Measurements from ENCODE around the gene GPM6B.

Gene GPM6B

GRCh38 chrX:13768939-13769338 lies 48.0 kb downstream of the GPM6B start:
- no peaks in the 10 kb centered on the region for H3K9me3 ChIP-seq (ENCODE audit: control insufficient read depth, insufficient read depth, low read length)
- peaks cover 7% of the 10 kb centered on the region for H3K4me1 ChIP-seq (ENCODE audit: insufficient read depth, low read length)
- H3K9ac ChIP-seq (ENCODE audit: low read depth, low read length), result no peak overlapping the region
- H3K36me3 ChIP-seq (ENCODE audit: insufficient read depth, low read length), result peaks cover 8% of the 10 kb centered on the region

- H3K9me3 ChIP-seq (ENCODE audit: control insufficient read depth, insufficient read depth, low read length), result no peaks in the 10 kb centered on the region
- peaks cover 34% of the 10 kb centered on the region for H3K4me1 ChIP-seq (ENCODE audit: insufficient read depth, low read length)
- H3K9ac ChIP-seq (ENCODE audit: low read depth, low read length), result no peak overlapping the region
- peaks cover 7% of the 10 kb centered on the region for H3K36me3 ChIP-seq (ENCODE audit: insufficient read depth, low read length)
These were observed 52.1 kb downstream of the GPM6B start for GRCh38 chrX:13764765-13765164.

DNA sequence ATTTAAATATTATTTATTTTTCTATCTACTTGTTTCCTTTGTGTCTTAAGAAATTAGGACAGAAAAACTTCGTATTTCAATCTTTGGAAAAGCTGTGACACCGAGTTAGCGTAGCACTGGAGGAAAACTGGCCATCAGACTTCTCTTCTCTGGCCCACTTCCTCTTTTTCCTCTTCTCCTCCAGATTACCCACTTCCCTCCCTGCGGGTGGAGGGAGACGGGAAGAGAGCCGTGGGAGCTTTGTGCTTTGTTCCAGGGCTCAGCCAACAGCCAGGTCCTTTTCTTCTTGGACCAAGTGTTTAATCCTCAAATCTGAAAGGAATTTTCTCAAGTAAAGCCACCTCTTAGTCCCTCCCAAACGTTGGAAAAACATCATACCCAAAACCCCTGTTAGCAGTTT lies 52.6 kb downstream of the GPM6B start:
- peaks cover 4% of the 10 kb centered on the region for H3K36me3 ChIP-seq (ENCODE audit: insufficient read depth, low read length)
- no peak overlapping the region for H3K9ac ChIP-seq (ENCODE audit: low read depth, low read length)

DNA sequence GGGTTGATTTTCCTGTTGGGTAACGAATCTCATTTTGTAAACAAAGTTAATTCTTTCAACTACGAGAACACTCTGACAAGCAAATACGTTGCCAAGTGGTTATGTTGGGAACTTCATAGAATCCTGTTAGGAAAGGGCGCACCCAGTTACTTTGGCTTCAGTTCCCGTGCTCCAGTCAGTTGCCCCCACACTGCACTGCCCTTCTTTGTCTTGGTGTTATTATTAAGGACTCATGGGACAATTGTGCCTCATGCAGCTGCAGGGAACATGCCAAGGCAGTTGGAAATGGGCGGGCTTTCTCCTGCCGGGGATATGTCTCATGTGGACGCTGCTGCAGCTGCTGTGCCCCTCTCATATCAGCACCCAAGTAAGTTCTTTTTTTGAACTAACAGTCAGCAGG lies 53.4 kb downstream of the GPM6B start:
- Histone ChIP-seq H3K9ac (ENCODE audit: low read depth, low read length) (no peak overlapping the region), H3K36me3 (ENCODE audit: insufficient read depth, low read length) (peaks cover 9% of the 10 kb centered on the region), H3K4me1 (ENCODE audit: insufficient read depth, low read length) (peaks cover 34% of the 10 kb centered on the region), H3K9me3 (ENCODE audit: control insufficient read depth, insufficient read depth, low read length) (no peaks in the 10 kb centered on the region)

More for the DNA sequence above, 52.6 kb downstream of the GPM6B start:
- H3K4me1 ChIP-seq (ENCODE audit: insufficient read depth, low read length), result peaks cover 34% of the 10 kb centered on the region
- H3K9me3 ChIP-seq (ENCODE audit: control insufficient read depth, insufficient read depth, low read length), result no peaks in the 10 kb centered on the region

GRCh38 chrX:13761606-13762414 lies 55.1 kb downstream of the GPM6B start:
- H3K9ac ChIP-seq (ENCODE audit: low read depth, low read length), result no peak overlapping the region; the same call in 1 of the 2 replicates
- no peaks in the 10 kb centered on the region for H3K9me3 ChIP-seq (ENCODE audit: control insufficient read depth, insufficient read depth, low read length)
- H3K36me3 ChIP-seq (ENCODE audit: insufficient read depth, low read length), result peaks cover 12% of the 10 kb centered on the region
- peaks cover 38% of the 10 kb centered on the region for H3K4me1 ChIP-seq (ENCODE audit: insufficient read depth, low read length)

- H3K4me1 ChIP-seq (ENCODE audit: insufficient read depth, low read length), result peaks cover 40% of the 10 kb centered on the region
- H3K9me3 ChIP-seq (ENCODE audit: control insufficient read depth, insufficient read depth, low read length), result no peaks in the 10 kb centered on the region
- no peak overlapping the region for H3K9ac ChIP-seq (ENCODE audit: low read depth, low read length)
- H3K36me3 ChIP-seq (ENCODE audit: insufficient read depth, low read length), result peaks cover 10% of the 10 kb centered on the region
These were observed 56.5 kb downstream of the GPM6B start for GRCh38 chrX:13760426-13760825.

DNA sequence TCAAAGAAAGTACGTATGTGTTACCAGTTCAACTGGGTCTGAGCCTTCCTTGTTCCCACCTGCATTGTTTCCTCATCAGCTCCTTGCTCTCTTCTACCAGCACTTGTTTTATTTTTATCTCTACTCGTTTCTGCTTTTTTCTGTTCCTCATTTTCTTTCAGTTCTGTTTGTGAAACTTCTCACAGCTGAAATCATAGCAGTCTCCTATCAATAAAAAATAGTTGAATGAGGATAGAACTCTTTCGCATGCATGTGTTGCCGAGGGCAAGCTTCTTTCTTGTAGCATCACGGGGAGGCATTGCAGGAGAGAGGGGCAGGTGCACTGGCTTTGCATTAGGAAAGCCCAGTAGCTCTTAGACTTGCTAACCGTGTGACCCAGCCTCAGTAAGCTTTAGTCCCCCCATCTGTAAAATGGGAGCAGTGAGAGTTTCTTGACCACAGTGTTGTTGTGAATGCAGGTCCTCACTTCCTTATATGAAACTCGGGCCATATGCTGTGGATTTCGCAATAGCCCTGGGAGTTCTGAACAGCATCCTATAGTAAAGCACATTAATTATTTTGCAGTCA lies 57.7 kb downstream of the GPM6B start:
- Histone ChIP-seq H3K4me1 (ENCODE audit: insufficient read depth, low read length) (peaks cover 33% of the 10 kb centered on the region), H3K36me3 (ENCODE audit: insufficient read depth, low read length) (peaks cover 10% of the 10 kb centered on the region), H3K9me3 (ENCODE audit: control insufficient read depth, insufficient read depth, low read length) (no peaks in the 10 kb centered on the region), H3K9ac (ENCODE audit: low read depth, low read length) (no peak overlapping the region)

- Histone ChIP-seq H3K4me1 (ENCODE audit: insufficient read depth, low read length) (peaks cover 17% of the 10 kb centered on the region), H3K36me3 (ENCODE audit: insufficient read depth, low read length) (peaks cover 12% of the 10 kb centered on the region), H3K9me3 (ENCODE audit: control insufficient read depth, insufficient read depth, low read length) (no peaks in the 10 kb centered on the region), H3K9ac (ENCODE audit: low read depth, low read length) (no peak overlapping the region)
These were observed 60.5 kb downstream of the GPM6B start for GRCh38 chrX:13756381-13756780.

DNA sequence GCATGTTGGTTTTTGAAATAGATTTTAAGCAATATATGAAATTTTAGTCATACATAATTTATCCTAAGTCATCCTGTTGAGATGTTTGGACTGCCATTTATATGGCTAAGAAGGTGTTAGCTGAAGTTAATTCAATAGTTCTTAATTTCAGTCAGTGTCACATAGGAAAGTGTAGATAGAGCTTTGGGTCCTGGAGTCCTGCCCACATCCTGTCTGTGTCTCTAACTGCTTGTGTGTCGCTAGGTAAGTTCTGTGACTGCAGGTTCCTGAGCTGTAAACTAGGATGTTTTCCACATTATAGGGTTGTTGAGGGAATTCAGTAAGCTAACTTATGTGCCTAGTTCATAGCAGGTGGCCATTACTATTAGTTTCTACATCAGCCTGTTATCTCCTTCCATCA lies 61.6 kb downstream of the GPM6B start:
- H3K36me3 ChIP-seq (ENCODE audit: insufficient read depth, low read length), result peaks cover 12% of the 10 kb centered on the region
- H3K9me3 ChIP-seq (ENCODE audit: control insufficient read depth, insufficient read depth, low read length), result no peaks in the 10 kb centered on the region
- no peak overlapping the region for H3K9ac ChIP-seq (ENCODE audit: low read depth, low read length)
- 0 out of 2 replicates have a peak, but pooled peaks cover 7% of the 10 kb centered on the region for H3K4me1 ChIP-seq (ENCODE audit: insufficient read depth, low read length)

GRCh38 chrX:13754765-13755164 lies 62.1 kb downstream of the GPM6B start:
- Histone ChIP-seq H3K9me3 (ENCODE audit: control insufficient read depth, insufficient read depth, low read length) (no peaks in the 10 kb centered on the region), H3K36me3 (ENCODE audit: insufficient read depth, low read length) (peaks cover 12% of the 10 kb centered on the region), H3K4me1 (ENCODE audit: insufficient read depth, low read length) (0 out of 2 replicates have a peak, but pooled peaks cover 5% of the 10 kb centered on the region), H3K9ac (ENCODE audit: low read depth, low read length) (no peak overlapping the region)

- Histone ChIP-seq H3K9me3 (ENCODE audit: control insufficient read depth, insufficient read depth, low read length) (no peaks in the 10 kb centered on the region), H3K36me3 (ENCODE audit: insufficient read depth, low read length) (peaks cover 6% of the 10 kb centered on the region; the same call in 1 of the 2 replicates), H3K4me1 (ENCODE audit: insufficient read depth, low read length) (0 out of 2 replicates have a peak, but pooled peaks cover 5% of the 10 kb centered on the region), H3K9ac (ENCODE audit: low read depth, low read length) (no peak overlapping the region)
These were observed 64.2 kb downstream of the GPM6B start for GRCh38 chrX:13752646-13753045.

DNA sequence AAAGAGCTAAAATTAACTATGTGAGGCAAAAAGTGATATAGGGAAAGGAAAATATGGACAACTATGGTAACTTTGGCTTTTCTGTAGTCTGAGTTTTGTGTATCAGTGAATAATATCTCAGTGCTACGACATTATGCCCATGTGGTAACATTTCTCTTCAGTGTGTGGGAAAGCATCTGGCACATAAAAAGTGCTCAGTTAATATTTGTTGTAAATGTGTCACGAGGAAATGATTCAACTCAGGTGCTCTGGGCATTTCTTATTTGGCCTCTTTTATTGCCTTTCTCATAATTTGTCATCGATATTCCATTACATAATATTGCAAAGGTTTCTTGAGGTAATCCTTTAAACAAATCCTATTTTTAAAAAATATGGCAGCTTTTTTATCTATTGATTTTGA lies 64.8 kb downstream of the GPM6B start:
- H3K36me3 ChIP-seq (ENCODE audit: insufficient read depth, low read length), result peaks cover 6% of the 10 kb centered on the region; the same call in 1 of the 2 replicates

DNA sequence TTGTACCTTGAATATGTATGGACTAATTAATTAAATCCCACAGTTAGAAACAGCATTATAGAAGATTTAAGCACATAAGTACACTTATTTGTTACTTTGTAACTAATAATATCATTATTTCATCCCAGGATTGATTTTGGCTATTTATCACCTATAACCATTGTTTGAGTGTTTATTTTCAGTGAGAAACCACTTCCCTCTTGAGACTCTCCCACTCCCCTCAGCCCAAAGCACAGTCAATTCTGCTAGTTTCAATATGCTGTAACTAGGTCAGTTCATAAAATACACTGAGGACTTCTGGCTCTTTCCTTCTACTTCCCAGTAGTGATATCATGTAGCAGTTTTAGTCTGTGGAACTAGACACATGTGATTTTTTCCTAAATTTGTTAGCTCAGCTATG lies 66.1 kb downstream of the GPM6B start:
- Histone ChIP-seq H3K4me1 (ENCODE audit: insufficient read depth, low read length) (no peaks in the 10 kb centered on the region), H3K9me3 (ENCODE audit: control insufficient read depth, insufficient read depth, low read length) (no peaks in the 10 kb centered on the region), H3K9ac (ENCODE audit: low read depth, low read length) (no peak overlapping the region), H3K36me3 (ENCODE audit: insufficient read depth, low read length) (peaks cover 2% of the 10 kb centered on the region; the same call in 1 of the 2 replicates)

More for the DNA sequence above, 64.8 kb downstream of the GPM6B start:
- Histone ChIP-seq H3K9me3 (ENCODE audit: control insufficient read depth, insufficient read depth, low read length) (no peaks in the 10 kb centered on the region), H3K9ac (ENCODE audit: low read depth, low read length) (no peak overlapping the region), H3K4me1 (ENCODE audit: insufficient read depth, low read length) (0 out of 2 replicates have a peak, but pooled peaks cover 5% of the 10 kb centered on the region)

GRCh38 chrX:13750204-13750603 lies 66.7 kb downstream of the GPM6B start:
- no peaks in the 10 kb centered on the region for H3K4me1 ChIP-seq (ENCODE audit: insufficient read depth, low read length)
- H3K9me3 ChIP-seq (ENCODE audit: control insufficient read depth, insufficient read depth, low read length), result no peaks in the 10 kb centered on the region
- H3K9ac ChIP-seq (ENCODE audit: low read depth, low read length), result no peak overlapping the region
- H3K36me3 ChIP-seq (ENCODE audit: insufficient read depth, low read length), result peaks cover 2% of the 10 kb centered on the region; the same call in 1 of the 2 replicates

GRCh38 chrX:13748486-13748885 lies 68.4 kb downstream of the GPM6B start:
- H3K4me1 ChIP-seq (ENCODE audit: insufficient read depth, low read length), result no peaks in the 10 kb centered on the region
- no peaks in the 10 kb centered on the region for H3K9me3 ChIP-seq (ENCODE audit: control insufficient read depth, insufficient read depth, low read length)
- no peak overlapping the region for H3K9ac ChIP-seq (ENCODE audit: low read depth, low read length)
- H3K36me3 ChIP-seq (ENCODE audit: insufficient read depth, low read length), result peaks cover 2% of the 10 kb centered on the region; the same call in 1 of the 2 replicates
